HG03280 (cell line): Measurements from ENCODE around the gene OPHN1.

Experiments used
- ATAC-seq: cut with Tn5 transposase; IDR thresholded peaks from one replicate; pipeline ENCODE4 v1.9.1; 2021; ENCODE audit warnings: mild to moderate bottlenecking, moderate library complexity; ENCODE audit not compliant: unreplicated experiment

Gene OPHN1

DNA sequence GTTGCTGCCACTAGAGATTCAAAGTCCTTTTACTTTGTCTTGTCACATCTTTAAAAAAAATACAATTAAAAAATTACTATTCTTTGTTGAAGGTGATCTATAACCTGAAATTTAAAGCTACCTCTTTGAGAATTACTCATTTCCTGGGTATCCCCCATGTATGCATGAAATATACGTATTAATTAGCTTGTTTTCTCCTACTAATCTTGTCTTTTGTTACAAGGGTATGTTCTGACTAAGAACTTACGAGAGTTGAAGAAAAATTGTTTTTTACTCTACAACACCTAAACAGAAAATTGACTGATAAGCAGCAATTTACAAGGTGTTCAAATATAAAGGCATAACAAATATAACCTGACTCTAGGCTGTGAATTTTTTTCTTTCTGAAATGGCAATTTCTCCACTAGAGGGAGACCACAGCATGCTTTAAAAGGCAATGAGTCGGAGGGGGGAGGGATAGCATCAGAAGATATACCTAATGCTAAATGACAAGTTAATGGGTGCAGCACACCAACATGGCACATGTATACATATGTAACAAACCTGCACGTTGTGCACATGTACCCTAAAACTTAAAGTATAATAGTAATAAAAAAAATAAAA lies 249.6 kb downstream of the OPHN1 start:
- no peak for ATAC-seq

DNA sequence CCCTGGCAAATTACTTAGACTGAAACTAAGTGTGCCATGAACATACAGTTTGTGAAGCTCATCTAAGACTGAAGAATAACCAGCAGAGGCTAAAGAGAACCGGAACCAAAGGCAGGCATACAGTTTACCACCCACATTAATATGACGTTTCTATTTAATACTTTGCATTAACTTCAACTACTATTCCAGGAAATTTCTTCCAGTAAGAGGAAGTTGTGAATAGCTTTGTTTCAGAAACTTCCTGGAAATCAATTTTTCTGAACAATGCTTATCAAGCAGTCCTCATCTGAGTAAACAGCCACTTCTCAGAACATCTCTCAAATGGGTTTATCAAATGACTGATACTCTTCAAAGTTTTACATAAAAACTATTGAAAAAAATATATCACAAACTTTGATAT lies 252.7 kb downstream of the OPHN1 start:
- ATAC-seq = no peak

GRCh38 chrX:68179355-68179754 lies 253.9 kb downstream of the OPHN1 start:
- ATAC-seq = no peak

DNA sequence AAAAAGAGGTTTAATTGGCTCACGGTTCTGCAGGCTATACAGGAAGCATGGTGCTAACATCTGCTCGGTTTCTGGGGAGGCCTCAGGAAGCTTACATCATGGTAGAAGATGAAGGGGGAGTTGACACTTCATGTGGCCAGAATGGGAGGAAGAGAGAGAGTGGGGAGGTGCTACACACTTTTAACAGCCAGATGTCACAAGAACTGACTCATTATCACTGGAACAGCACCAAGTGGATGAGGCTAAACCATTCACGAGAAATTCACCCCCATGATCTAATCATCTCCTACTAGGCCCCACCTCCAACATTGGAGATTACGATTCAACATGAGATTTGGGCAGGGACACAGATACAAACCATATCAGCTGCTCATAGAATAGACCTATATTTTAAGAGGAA lies 255.8 kb downstream of the OPHN1 start:
- no peak for ATAC-seq

GRCh38 chrX:68175562-68175961 lies 257.7 kb downstream of the OPHN1 start:
- no peak for ATAC-seq

DNA sequence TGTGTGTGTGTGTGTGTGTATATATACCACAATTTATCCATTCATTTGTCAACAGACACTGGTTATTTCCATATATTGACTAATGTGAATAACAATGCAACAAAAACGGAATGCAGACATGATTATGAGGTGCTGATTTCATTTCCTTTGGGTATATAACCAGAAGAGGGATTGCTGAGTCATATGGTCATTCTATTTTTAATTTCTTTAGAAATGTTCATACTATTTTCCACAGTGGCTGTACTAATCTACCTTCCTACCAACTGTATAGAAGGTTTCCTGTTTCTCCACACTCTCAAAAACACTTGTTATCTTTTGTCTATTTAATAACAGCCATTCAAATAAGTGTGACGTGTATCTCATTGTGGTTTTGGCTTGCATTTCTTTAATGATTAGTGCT lies 269.9 kb downstream of the OPHN1 start:
- ATAC-seq = no peak

GRCh38 chrX:68147848-68148247 lies 285.4 kb downstream of the OPHN1 start:
- no peak for ATAC-seq

GRCh38 chrX:68146054-68146453 lies 287.2 kb downstream of the OPHN1 start:
- no peak for ATAC-seq

DNA sequence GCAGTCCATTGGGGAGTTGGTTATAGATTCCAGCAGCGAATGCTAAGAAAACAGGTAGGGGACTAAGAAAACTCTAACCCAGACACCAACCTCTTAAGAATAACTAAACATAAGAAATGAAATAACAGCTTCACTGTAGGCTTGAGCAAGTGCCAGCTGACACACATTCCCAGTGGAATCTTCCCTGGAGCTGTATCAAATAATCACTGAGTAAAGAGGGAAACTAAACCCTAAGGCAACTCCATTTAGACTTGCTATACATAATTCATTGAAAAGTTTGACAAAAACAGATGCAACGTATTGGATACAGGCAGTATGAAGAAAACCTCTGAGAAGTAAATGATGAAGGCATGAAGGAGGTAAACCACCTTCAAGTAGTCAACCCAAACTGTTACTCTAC lies 293.5 kb downstream of the OPHN1 start:
- no peak for ATAC-seq

GRCh38 chrX:68133181-68133580 lies 300.1 kb downstream of the OPHN1 start:
- ATAC-seq = no peak

DNA sequence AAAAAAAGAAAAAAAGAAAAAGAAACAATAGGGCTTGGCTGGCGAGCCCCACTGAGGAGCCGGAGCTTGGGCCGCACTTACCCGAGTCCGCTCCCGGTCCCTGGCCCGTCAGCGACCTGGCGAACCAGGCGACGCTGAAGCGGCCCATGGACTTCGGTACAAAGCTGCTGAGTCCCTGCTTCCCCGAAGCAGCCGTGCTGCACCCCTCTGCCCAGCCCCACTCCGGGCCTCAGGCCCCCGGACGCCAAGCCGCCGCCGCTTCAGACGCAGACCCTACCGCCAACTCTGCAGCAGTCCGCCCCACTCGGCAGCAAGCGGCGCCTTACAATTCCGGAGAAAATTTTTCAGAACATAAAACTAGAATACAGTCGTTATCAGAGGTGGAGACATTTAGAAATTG lies 300.5 kb downstream of the OPHN1 start:
- ATAC-seq = no peak

- no peak for ATAC-seq
Observed at GRCh38 chrX:68121835-68122234, 311.5 kb downstream of the OPHN1 start.

DNA sequence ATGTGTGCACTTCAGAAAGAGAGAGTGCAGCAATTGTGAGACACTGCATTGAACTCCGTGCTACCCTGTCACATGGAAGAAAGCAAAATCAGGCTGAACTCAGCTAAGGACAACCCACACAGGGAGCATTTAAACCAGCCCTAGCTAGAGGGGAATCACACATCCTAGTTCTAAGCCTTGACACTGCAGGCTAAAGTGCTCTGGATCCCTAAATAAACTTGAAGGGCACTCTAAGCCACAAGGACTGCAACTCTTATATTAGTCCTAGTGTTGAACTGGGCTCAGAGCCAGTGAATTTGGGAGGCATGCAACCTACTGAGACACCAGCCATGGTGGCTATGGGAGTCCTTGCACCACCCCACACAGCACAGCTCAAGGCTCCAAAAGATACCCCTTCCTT lies 311.9 kb downstream of the OPHN1 start:
- no peak for ATAC-seq

DNA sequence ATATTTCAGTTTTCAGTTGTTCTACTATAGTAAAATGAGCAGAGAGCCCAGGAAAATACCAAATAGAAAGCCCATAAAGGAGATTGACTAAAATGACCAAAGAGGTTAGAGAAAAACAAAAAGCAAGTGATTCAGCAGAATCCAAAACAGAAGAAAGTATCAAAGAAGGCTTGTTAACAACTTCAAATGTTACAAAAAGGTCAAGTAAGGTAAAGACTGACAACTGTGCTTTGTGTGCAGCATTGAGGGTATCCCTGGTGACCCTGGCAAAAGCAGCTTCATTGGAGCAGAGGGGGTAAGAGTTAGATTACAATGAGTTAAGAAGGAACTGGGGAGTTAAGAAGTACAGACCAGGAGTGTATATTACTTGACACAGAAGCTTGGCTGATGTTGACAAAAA lies 317.9 kb downstream of the OPHN1 start:
- ATAC-seq = no peak

DNA sequence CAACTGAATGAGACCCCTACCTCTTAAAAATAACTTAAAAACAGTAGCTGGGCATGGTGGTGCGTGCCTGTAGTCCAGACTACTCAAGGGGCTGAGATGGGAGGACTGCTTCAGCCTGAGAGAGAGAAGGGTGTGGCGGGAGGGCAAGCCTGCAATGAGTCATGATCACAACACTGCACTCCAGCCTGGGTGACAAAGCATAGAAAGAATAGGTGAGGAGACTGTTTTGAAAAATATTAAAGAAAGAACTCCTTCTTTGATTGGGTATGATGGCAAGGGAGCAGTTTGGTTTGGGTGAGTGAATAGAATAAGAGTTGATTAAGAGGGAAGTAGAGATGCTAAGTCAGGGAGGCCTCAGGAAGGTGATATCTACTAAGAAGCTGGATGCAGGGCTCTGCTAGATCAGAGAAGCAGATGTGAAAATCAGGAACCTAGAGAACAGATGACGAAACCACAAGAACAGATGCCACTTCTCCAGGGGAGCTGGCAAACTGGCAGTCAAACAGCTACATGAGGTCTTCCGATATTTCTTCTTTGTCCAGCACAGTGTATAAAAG lies 318.6 kb downstream of the OPHN1 start:
- no peak for ATAC-seq

GRCh38 chrX:68113837-68114572 lies 319.3 kb downstream of the OPHN1 start:
- no peak for ATAC-seq

- no peak for ATAC-seq
Observed at GRCh38 chrX:68112321-68112720, 321.0 kb downstream of the OPHN1 start.

DNA sequence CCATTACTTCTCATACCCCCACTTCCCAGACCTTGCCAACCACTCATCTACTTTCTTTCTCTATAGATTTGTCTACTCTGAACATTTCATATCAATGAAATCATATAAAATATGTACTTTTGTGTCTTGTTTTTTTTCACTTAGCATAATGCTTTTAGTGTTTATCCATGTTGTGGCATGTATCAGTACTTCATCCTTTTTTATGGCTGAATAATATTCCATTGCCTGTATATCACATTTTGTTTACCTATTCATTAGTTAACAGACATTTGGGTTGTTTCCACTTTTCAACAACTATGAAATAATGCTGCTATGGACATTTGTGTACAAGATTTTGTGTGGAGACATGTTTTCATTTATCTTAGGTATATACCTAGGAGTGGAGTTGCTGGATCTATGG lies 324.1 kb downstream of the OPHN1 start:
- ATAC-seq = no peak

GRCh38 chrX:68098431-68098830 lies 334.9 kb downstream of the OPHN1 start:
- no peak for ATAC-seq

GRCh38 chrX:68090266-68090665 lies 343.0 kb downstream of the OPHN1 start:
- no peak for ATAC-seq

DNA sequence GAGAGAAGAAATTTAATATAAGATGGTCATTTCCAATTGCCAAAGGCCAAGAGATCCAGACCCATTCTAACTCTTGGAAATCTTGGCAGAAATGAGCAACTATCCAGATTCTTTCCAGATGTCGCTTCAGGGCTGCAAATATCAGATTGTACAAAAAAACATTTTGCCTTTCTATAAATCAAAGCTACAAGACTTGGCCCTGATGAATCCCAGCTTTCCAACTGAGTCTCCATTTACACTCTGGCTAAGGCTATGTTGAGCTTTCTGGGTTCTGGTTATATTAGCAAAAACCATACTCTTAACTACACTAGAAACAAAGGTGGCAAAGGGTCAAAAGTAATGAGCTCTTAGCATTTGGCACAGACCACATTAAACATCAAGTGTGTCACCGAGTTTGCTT lies 345.8 kb downstream of the OPHN1 start:
- no peak for ATAC-seq

DNA sequence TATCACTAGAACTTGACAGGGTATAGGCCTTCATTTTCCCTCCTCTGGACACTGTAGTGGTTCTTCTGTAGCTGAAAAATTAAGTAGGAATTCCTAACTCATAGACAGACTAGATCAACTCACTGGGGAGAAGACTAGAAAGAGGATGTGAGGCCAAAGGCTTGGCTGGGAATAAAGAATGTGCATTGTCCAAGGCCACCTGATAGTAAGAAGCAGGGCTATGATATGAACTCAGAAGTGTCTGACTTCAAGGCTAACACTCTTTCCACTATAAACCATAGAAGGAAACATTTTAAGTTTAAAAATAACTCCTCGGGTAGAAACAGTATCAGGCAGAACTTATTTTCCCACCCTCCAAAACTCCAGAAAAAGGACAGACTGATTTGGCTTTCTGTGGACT lies 346.6 kb downstream of the OPHN1 start:
- ATAC-seq = no peak

DNA sequence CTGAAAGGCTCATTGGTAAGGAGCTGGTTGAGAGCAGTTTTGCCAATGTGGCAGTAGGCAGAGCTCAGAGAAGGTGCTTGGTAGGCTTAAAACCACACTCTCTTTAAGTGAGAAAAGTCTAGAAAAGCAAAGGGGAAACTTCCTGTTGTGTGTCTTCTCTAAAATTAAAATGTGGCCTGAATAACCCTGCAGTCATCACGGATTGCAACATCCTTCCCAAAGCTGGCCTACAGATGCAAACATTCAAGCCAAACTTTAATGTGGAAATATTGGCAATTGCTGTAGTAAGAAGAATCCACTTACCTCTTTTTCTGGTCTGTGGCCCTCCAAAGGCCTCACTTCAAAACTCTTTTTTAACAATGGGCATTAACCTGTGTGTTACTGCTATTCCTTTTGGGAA lies 348.5 kb downstream of the OPHN1 start:
- ATAC-seq = no peak
